Fibroblast of pulmonary artery (primary cell): ENCODE results near the gene ITM2C.

Experiments used
- DNase-seq: peaks from one replicate; pipeline ENCODE4 v3.0.0-alpha.2; 2010; ENCODE audit warnings: low read depth
- H3K4me3 ChIP-seq: replicated peaks from 2 replicates; pipeline ENCODE4 v1.5.1; 2011; ENCODE audit warnings: low read depth, mild to moderate bottlenecking, control low read depth, low read length, moderate library complexity
- TF ChIP-seq, protein P1 (sequence below): IDR thresholded peaks from 2 replicates; pipeline ENCODE4 v1.5.1; 2011; ENCODE audit warnings: mild to moderate bottlenecking, control low read depth, low read length, inconsistent platforms; ENCODE audit errors: missing control alignments

The ITM2C gene

DNA sequence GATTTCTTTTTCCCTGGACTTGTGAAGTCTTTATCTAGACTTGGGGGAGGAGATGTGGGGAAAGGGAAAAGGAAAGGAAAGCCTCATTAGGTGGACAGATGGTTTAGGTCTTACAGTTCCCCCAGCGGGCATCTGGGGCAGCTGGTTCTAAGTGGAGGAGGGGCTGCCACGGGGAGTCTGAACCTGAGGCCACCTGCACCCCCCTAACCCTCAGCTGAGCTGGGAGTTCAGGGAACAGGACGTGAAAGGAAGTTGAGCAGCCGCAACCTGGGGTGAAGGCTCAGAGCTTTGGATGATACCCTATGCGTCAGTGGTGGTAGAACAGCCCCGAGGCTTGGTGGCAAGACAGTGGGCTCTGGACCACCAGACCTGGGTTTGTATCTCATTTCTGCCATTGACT is 26.8 kb downstream of the ITM2C start:
- H3K4me3 ChIP-seq: no peak overlapping the region
- TF ChIP-seq, protein P1, sequence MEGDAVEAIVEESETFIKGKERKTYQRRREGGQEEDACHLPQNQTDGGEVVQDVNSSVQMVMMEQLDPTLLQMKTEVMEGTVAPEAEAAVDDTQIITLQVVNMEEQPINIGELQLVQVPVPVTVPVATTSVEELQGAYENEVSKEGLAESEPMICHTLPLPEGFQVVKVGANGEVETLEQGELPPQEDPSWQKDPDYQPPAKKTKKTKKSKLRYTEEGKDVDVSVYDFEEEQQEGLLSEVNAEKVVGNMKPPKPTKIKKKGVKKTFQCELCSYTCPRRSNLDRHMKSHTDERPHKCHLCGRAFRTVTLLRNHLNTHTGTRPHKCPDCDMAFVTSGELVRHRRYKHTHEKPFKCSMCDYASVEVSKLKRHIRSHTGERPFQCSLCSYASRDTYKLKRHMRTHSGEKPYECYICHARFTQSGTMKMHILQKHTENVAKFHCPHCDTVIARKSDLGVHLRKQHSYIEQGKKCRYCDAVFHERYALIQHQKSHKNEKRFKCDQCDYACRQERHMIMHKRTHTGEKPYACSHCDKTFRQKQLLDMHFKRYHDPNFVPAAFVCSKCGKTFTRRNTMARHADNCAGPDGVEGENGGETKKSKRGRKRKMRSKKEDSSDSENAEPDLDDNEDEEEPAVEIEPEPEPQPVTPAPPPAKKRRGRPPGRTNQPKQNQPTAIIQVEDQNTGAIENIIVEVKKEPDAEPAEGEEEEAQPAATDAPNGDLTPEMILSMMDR: no peak
- DNase-seq: no peak

DNA sequence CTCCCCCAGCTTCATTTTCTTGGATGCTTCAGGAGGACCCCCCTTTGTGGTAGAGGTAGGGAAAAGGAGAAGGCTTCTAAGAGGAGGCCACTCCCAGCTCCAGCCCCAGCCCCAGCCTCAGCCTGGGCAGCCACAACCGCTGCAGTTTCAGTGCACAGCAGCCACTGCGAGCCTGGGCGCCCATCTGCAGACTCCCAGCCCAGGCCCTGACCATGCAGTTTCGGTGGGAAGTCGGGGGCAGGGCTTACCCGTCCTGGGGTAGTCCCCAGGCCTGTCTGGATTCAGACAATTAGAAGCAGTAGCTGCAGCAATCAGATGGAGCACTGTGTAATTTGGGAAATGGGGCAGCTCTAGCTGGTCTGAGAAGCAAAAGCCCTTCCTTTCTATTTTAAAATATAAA is 28.6 kb downstream of the ITM2C start:
- no peak overlapping the region for H3K4me3 ChIP-seq
- no peak for DNase-seq
- TF ChIP-seq, protein P1: no peak

DNA sequence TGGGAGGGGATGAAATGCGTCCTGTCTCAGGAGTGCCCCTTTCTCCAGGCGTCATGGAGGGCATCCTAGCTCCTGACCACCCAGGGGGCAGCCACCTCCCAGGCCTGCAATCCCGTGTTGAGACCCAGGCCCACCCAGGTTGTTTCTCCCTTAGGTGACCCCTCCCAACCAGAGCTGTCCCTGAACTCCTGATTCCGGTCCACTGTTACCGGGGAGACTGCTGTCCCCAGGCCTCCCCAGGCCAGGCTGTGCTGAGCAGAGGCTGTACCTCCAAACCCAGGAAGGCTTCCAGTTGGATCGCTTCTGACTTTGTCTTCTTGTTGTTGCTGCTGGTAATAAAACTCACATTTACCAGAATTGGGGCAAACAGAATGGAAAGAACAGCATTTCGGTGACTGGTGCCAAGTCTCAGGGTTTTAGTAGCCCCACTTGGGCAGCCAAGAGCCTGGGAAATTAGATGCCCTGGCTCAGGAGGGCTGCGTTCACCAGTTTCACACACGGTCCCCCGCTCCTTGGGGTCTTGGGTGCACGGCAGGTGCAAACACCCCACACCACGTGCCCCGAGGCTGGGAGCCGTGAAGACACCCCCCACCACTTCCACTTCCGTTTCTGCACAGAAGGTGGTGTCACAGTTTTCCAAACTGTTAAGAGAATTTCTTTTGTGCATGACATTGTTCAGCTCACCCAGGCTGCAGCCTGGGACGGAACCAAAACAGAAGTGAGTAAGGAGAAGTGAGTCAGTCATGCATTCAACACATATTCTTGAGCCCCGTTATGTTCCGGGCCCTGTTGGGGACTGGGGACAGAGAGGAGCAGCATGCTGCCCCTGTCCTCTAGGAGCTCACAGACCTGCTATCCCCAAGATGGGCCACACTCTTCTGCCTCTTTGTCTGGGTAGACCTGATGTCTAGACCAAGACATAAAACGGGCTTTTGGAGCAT is 29.4 kb downstream of the ITM2C start:
- no peak overlapping the region for H3K4me3 ChIP-seq
- DNase-seq: no peak
- TF ChIP-seq, protein P1: no peak

DNA sequence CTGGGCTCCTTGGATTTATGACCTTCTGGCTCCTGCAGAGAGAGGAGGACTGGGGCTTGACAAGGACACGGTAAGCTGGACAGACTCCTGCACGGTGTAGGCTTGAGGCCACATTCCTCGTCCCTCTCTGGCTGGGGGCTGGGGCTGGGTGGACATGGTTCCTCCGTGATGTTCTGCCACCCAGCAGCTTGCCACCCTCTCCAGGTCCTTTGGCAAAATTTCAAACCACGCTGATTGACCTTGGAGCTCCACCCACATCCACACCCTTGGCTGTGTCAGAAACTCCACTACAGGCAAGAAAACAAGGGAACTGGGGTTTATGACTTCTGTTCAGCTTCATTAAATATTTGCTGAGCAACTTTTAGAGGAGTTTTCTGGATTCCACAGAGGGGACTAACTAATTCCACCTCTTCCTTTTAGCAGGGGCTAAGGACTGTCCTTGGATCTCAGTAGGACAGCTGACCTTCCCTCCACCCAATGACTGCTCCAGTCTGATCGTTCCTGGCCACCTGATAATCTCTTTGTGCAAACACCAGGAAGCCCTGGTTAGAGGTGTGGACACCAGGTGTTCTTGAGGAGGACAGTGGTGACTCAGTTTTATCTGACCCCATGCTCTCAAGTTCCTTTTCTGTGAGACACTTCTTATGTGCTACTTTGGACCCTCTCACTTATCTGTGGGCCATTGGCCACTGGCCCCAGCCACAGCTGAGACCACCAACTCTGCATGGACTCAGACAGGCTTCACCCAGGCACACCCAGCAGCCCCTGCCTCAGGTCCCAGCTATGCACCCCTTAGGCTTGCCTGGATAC is 31.0 kb downstream of the ITM2C start:
- no peak overlapping the region for H3K4me3 ChIP-seq
- DNase-seq: no peak
- TF ChIP-seq, protein P1: no peak

DNA sequence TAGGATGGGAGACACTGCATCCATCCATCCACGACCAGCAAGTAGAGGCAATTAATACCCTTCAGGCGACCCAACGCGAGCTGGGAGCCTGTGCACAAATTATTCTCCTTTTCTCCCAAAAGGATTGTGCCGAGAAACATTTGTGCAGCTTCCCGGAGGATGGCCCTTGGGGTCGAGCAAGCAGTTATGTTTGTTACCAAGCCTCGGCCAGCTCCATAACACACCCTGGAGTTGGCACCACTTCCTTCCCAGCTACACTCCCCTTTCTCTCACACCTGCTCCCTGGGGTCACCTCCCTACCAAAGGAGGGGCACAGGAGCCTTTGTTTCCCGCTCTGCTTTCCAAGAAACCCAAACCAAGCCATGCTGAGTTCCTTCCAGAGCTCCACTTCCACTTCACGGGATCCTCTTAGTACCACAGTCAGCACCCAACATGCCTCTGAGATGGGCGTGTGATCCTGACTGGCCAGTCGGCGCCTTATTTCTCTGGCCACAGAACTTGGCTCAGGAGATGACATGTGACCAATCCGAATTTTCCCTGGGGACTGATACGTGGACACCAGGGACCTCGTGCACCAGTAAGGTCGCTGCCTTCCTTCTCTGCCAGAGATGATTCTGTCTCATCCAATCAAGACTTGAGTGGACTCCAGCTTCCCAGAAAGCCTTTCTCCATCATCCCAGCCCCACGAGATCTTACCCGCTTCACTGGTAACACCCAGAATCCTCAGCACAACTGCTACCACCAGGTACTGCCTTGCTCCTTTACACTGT is 31.8 kb downstream of the ITM2C start:
- DNase-seq: no peak
- H3K4me3 ChIP-seq: no peak overlapping the region
- TF ChIP-seq, protein P1: no peak

DNA sequence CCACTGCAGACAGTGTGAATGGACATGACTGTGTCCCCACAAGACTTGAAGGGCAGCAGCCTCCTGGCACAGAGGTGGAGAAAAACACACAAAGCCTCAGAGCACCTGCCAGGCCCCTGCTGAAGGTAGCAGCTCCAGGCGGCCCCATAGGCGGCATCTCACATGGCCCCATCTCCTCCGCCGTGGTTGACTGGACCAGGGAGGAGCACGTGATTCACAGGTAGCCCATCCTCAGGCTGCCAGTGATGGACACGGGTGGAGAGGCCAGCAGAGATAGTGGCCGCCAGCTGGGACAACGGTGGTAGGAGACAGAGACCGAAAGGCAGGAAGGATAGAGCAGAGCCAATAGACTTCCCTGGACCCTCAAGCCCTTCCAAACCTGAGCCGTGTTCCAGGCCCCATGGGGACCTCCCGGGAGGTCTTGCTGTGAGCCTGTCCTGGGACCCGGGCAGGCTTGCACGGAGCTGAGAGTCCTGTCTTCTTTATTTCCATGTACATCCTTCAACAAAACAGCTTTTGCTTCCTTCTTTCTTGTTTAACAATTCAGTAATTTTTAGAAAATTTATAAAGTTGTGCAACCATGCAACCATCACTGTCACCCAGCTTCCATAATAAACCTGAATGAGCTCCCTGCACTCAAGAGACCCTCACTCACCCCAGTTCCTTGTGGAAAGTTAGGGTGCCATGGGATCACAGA is 33.4 kb downstream of the ITM2C start:
- no peak for DNase-seq
- no peak overlapping the region for H3K4me3 ChIP-seq
- TF ChIP-seq, protein P1: no peak
